Bronchus fibroblast of lung (primary cell): ENCODE data around the gene ZC3H15. TPM values are rescaled to one million over a fixed set of nuclear protein-coding genes. Genes with fewer than 3 reads are reported as not detected.

Source experiments
- total RNA-seq: library from RNA; depleted of rRNA; stranded (reverse); fragments of >200 nt; gene quantifications from 2 replicates; pipeline ENCODE4 v1.2.3, GENCODE V29; 2015

ZC3H15 gene
- total RNA-seq, result 31.7 and 52.8 TPM in 2 replicates

GRCh38 chr2:186485871-186486650 lies at the start of gene ZC3H15:
ZC3H15 (plus strand) TSS chr2:186486260; CDS start chr2:186486383, 123 bp downstream.

Other genes starting within 250 kb of the ZC3H15 start
- gene ITGAV, start 103.8 kb downstream of the ZC3H15 start, total RNA-seq, result 30.8 and 37.2 TPM in 2 replicates
- 6.2 and 7.7 TPM in 2 replicates for gene FAM171B, start 207.8 kb downstream of the ZC3H15 start, total RNA-seq